CD4-positive, alpha-beta memory T cell (primary cell): ENCODE results near the gene TDRD9. TPM values are rescaled to one million over a fixed set of nuclear protein-coding genes. Genes with fewer than 3 reads are reported as not detected.

Experiments
- polyA plus RNA-seq, 2 donors: library from polyadenylated mRNA; unstranded; fragments of 300-500 nt; fragmentation: Illumina TruSeq; gene quantifications; one replicate each; pipeline ENCODE4 v1.2.3, GENCODE V29; 2021
- total RNA-seq, 2 experiments: library from RNA; stranded (reverse); gene quantifications; one replicate each; pipeline ENCODE4 v1.2.3, GENCODE V29; 2021

Gene TDRD9
- total and polyA plus RNA-seq, 4 experiments from 2014 or later, result 0.28 to 1.2 (median 0.59) TPM

Other genes starting within 250 kb of the TDRD9 start
- 10 to 100 TPM; 10.3 to 12.6 TPM for gene XRCC3, start 213.0 kb upstream of the TDRD9 start, total RNA-seq
- 1 to 10 TPM; 2.2 to 3.2 TPM for gene XRCC3, start 213.0 kb upstream of the TDRD9 start, polyA plus RNA-seq
- 10 to 100 TPM; 17.4 to 18.8 TPM for gene ZFYVE21, start 212.6 kb upstream of the TDRD9 start, total RNA-seq
- 10 to 100 TPM; 17.2 to 18.0 TPM for gene ZFYVE21, start 212.6 kb upstream of the TDRD9 start, polyA plus RNA-seq
- gene PPP1R13B, start 80.9 kb upstream of the TDRD9 start, total RNA-seq, result 10 to 100 TPM; 23.3 to 30.5 TPM
- gene PPP1R13B, start 80.9 kb upstream of the TDRD9 start, polyA plus RNA-seq, result 1 to 10 TPM in 1 of 2 donors, under 1 TPM in 1; 0.72 to 8.2 TPM
- gene RD3L, start 14.1 kb downstream of the TDRD9 start, total RNA-seq, result not detected
- not detected for gene RD3L, start 14.1 kb downstream of the TDRD9 start, polyA plus RNA-seq
- not detected for gene ASPG, start 157.2 kb downstream of the TDRD9 start, total RNA-seq
- gene ASPG, start 157.2 kb downstream of the TDRD9 start, polyA plus RNA-seq, result not detected
- gene KIF26A, start 210.1 kb downstream of the TDRD9 start, total RNA-seq, result under 1 TPM; 0.22 to 0.23 TPM
- gene KIF26A, start 210.1 kb downstream of the TDRD9 start, polyA plus RNA-seq, result under 1 TPM in 1 of 2 donors, not detected in 1; 0.05 TPM